WTC11 (cell line): ENCODE data around the gene YEATS2. TPM values are rescaled to one million over a fixed set of nuclear protein-coding genes. Genes with fewer than 3 reads are reported as not detected.

ENCODE experiments used
- ATAC-seq: fragments of 200-7000 bp; cut with Tn5 transposase; 2 replicates; pipeline ENCODE4 v1.10.0; 2021; ENCODE audit warnings: mild to moderate bottlenecking, moderate library complexity
- CTCF ChIA-PET: fragments of 300-600 bp; sonication (Branson Sonifier 250); formaldehyde crosslinking; loops from one replicate; lab custom pipeline; 2021; ENCODE audit warnings: antibody characterized with exemption; lab: Charles Lee
- POLR2A ChIA-PET: fragments of 350-600 bp; sonication (Branson Sonifier 250); formaldehyde crosslinking; loops from one replicate; lab custom pipeline; 2021; ENCODE audit warnings: antibody characterized with exemption; lab: Charles Lee
- DNase-seq: peaks from one replicate; pipeline ENCODE4 v3.0.0; 2021; ENCODE audit warnings: low spot score
- H3K27ac Mint-ChIP-seq: 2 replicates; pipeline ENCODE4 v1.8.0; 2021; ENCODE audit warnings: mixed read lengths
- H3K27me3 Mint-ChIP-seq: 2 replicates; pipeline ENCODE4 v1.8.0; 2021; ENCODE audit warnings: low read depth, mild to moderate bottlenecking, moderate library complexity, mixed read lengths
- H3K36me3 Mint-ChIP-seq: 2 replicates; pipeline ENCODE4 v1.8.0; 2021; ENCODE audit warnings: mixed read lengths
- H3K4me1 Mint-ChIP-seq: 2 replicates; pipeline ENCODE4 v1.8.0; 2022; ENCODE audit warnings: mixed read lengths
- H3K4me3 Mint-ChIP-seq: 2 replicates; pipeline ENCODE4 v1.8.0; 2021; ENCODE audit warnings: mild to moderate bottlenecking, moderate library complexity, mixed read lengths
- H3K9me3 Mint-ChIP-seq: 2 replicates; pipeline ENCODE4 v1.8.0; 2021; ENCODE audit warnings: mixed read lengths
- ATF1 ChIP-seq: sonication (generic); formaldehyde crosslinking; IDR thresholded peaks from 2 replicates; pipeline ENCODE4 v1.8.1; 2023; ENCODE audit warnings: mild to moderate bottlenecking, moderate library complexity, missing genetic modification reagents
- ATF2 ChIP-seq: sonication (generic); formaldehyde crosslinking; IDR thresholded peaks from 2 replicates; pipeline ENCODE4 v1.8.1; 2022; ENCODE audit warnings: low read depth, missing genetic modification reagents, borderline replicate concordance
- ERG ChIP-seq: fragments of 250-450 bp; sonication (Bioruptor Pico); IDR thresholded peaks from 2 replicates; pipeline ENCODE4 v1.8.0; 2021; ENCODE audit warnings: mild to moderate bottlenecking
- ESRRA ChIP-seq: sonication (generic); formaldehyde crosslinking; IDR thresholded peaks from 2 replicates; pipeline ENCODE4 v1.8.1; 2022; ENCODE audit warnings: mild to moderate bottlenecking, missing genetic modification reagents, borderline replicate concordance
- HMGXB4 ChIP-seq: sonication (generic); formaldehyde crosslinking; IDR thresholded peaks from 2 replicates; pipeline ENCODE4 v1.8.1; 2023; ENCODE audit warnings: mild to moderate bottlenecking, moderate library complexity, missing genetic modification reagents
- IRF2 ChIP-seq: sonication (generic); formaldehyde crosslinking; IDR thresholded peaks from 2 replicates; pipeline ENCODE4 v1.8.0; 2022; ENCODE audit warnings: low read depth, missing genetic modification reagents, borderline replicate concordance
- JUN ChIP-seq: sonication (generic); formaldehyde crosslinking; IDR thresholded peaks from 2 replicates; pipeline ENCODE4 v1.8.0; 2023; ENCODE audit warnings: mild to moderate bottlenecking, missing genetic modification reagents
- NFE2L1 ChIP-seq: sonication (generic); formaldehyde crosslinking; IDR thresholded peaks from 2 replicates; pipeline ENCODE4 v1.8.1; 2023; ENCODE audit warnings: missing genetic modification reagents
- NR1H2 ChIP-seq: sonication (generic); formaldehyde crosslinking; IDR thresholded peaks from 2 replicates; pipeline ENCODE4 v1.9.0; 2021; ENCODE audit warnings: mild to moderate bottlenecking, moderate library complexity, missing genetic modification reagents
- NR3C1 ChIP-seq: sonication (generic); formaldehyde crosslinking; conservative IDR thresholded peaks from 2 replicates; pipeline ENCODE4 v1.8.1; 2023; ENCODE audit warnings: low read depth, mild to moderate bottlenecking, missing genetic modification reagents
- SMAD4 ChIP-seq: sonication (generic); formaldehyde crosslinking; IDR thresholded peaks from 2 replicates; pipeline ENCODE4 v1.8.0; 2022; ENCODE audit warnings: mild to moderate bottlenecking, missing genetic modification reagents
- SP1 ChIP-seq: sonication (generic); formaldehyde crosslinking; conservative IDR thresholded peaks from 2 replicates; pipeline ENCODE4 v1.8.1; 2022; ENCODE audit warnings: missing genetic modification reagents
- TCF7 ChIP-seq: sonication (generic); formaldehyde crosslinking; IDR thresholded peaks from 2 replicates; pipeline ENCODE4 v1.8.0; 2022; ENCODE audit warnings: mild to moderate bottlenecking, low read depth, missing genetic modification reagents, moderate library complexity
- TEAD1 ChIP-seq: sonication (generic); formaldehyde crosslinking; IDR thresholded peaks from 2 replicates; pipeline ENCODE4 v1.8.0; 2022; ENCODE audit warnings: mild to moderate bottlenecking, missing genetic modification reagents
- TEAD4 ChIP-seq: sonication (generic); formaldehyde crosslinking; IDR thresholded peaks from 2 replicates; pipeline ENCODE4 v1.8.0; 2022; ENCODE audit warnings: mild to moderate bottlenecking, missing genetic modification reagents
- USF1 ChIP-seq: sonication (generic); formaldehyde crosslinking; IDR thresholded peaks from 2 replicates; pipeline ENCODE4 v1.8.0; 2022; ENCODE audit warnings: mild to moderate bottlenecking, missing genetic modification reagents
- ZMAT4 ChIP-seq: fragments of 250-450 bp; sonication (Bioruptor Pico); IDR thresholded peaks from 2 replicates; pipeline ENCODE4 v1.9.0; 2021; ENCODE audit warnings: mild to moderate bottlenecking
- ZNF121 ChIP-seq: sonication (generic); formaldehyde crosslinking; IDR thresholded peaks from 2 replicates; pipeline ENCODE4 v1.8.0; 2023; ENCODE audit warnings: missing genetic modification reagents
- ZNF425 ChIP-seq: fragments of 250-450 bp; sonication (Bioruptor Pico); conservative IDR thresholded peaks from 2 replicates; pipeline ENCODE4 v1.9.0; 2021; ENCODE audit warnings: mild to moderate bottlenecking
- total RNA-seq: library from RNA; stranded (reverse); gene quantifications from 3 replicates; pipeline ENCODE4 v1.2.3, GENCODE V29; 2021
- TF ChIP-seq, protein P1 (sequence below): sonication (generic); formaldehyde crosslinking; IDR thresholded peaks from 2 replicates; pipeline ENCODE4 v1.8.1; 2023; ENCODE audit warnings: mild to moderate bottlenecking, missing genetic modification reagents, moderate library complexity
- TF ChIP-seq, protein P2 (sequence below): sonication (generic); formaldehyde crosslinking; IDR thresholded peaks from 2 replicates; pipeline ENCODE4 v1.8.1; 2023; ENCODE audit warnings: mild to moderate bottlenecking, missing genetic modification reagents, borderline replicate concordance
- TF ChIP-seq, protein P3 (sequence below): sonication (generic); formaldehyde crosslinking; IDR thresholded peaks from 2 replicates; pipeline ENCODE4 v1.8.1; 2023; ENCODE audit warnings: mild to moderate bottlenecking, missing genetic modification reagents, moderate library complexity

YEATS2 gene
- total RNA-seq, 1 experiment from 2014 or later, result 42.5 TPM

DNA sequence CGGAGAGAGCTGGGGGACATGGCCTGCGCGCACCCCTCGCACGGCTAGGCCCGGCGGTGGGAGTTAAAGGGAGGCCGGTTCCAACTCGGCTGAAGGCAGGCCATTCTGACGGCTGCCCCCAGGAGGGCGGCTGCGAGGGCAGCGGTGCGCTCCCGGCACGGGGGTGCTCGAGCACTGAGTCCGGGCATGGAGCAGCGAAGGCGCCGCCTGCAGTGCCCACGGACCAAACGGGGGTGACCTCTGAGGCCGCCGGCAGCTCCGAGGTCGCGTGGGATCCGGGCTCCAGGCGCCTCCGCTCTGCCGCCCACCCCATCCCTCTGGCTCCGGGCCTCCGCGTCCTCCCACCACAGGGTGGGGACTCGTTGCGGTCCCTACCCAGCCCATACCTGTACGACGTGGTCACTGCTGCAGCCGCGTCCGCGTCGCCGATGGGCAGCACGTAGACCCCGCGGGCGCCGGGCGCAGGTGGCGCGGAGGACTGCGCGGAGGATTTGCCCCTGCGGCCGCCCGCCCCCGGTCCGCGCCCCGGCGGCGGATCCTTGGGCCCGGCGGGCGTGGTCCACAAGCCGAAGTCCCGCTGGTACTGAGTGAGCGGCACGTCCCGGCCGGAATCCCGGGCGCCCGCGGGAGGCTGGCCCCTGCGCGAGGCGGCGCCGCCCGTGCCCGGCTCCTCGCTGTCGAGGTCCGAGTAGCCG is 127.3 kb downstream of the YEATS2 start (continued):
- TF ChIP-seq HMGXB4 (peak; percentile 79), ZNF425 (CRISPR knock-in tag) (no peak), ZNF121 (CRISPR knock-in tag) (no peak), TEAD4 (CRISPR knock-in tag) (no peak), NR3C1 (CRISPR knock-in tag) (no peak), ATF2 (CRISPR knock-in tag) (no peak), SMAD4 (no peak), IRF2 (no peak), ZMAT4 (CRISPR knock-in tag) (no peak), TEAD1 (CRISPR knock-in tag) (no peak), NFE2L1 (no peak), ATF1 (CRISPR knock-in tag) (no peak), ESRRA (CRISPR knock-in tag) (no peak)
- TF ChIP-seq, protein P1, sequence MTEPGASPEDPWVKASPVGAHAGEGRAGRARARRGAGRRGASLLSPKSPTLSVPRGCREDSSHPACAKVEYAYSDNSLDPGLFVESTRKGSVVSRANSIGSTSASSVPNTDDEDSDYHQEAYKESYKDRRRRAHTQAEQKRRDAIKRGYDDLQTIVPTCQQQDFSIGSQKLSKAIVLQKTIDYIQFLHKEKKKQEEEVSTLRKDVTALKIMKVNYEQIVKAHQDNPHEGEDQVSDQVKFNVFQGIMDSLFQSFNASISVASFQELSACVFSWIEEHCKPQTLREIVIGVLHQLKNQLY (CRISPR knock-in tag), result no peak
- TF ChIP-seq, all 79 proteins: peak for 11

GRCh38 chr3:183825456-183826161 is 128.0 kb downstream of the YEATS2 start, which contains the start of gene MAP6D1:
Gene MAP6D1, minus strand, starts transcription at chr3:183825577. Its CDS starts 30 bp downstream, at chr3:183825547.
- peak within 1 kb of the TSS; percentile 77 for H3K27ac Mint-ChIP-seq
- ChIA-PET CTCF (interaction anchor here (1.0 to 3.9 kb wide), 6 partner anchors 11 to 740 kb away, joined by 3 to 23 read pairs (median 4); partner anchors contain the start of gene PARL), POLR2A (interaction anchor here (1.1 kb wide), 1 partner anchor 110 kb away, joined by 3 read pairs; no protein-coding TSS in a partner anchor)
- TF ChIP-seq USF1 (CRISPR knock-in tag) (peak; percentile 54; the same call in 1 of the 2 replicates), TCF7 (CRISPR knock-in tag) (no peak), SP1 (peak; percentile 89), ATF1 (CRISPR knock-in tag) (no peak), ERG (CRISPR knock-in tag) (no peak), NR1H2 (CRISPR knock-in tag) (no peak), JUN (no peak)
- TF ChIP-seq, protein P2, sequence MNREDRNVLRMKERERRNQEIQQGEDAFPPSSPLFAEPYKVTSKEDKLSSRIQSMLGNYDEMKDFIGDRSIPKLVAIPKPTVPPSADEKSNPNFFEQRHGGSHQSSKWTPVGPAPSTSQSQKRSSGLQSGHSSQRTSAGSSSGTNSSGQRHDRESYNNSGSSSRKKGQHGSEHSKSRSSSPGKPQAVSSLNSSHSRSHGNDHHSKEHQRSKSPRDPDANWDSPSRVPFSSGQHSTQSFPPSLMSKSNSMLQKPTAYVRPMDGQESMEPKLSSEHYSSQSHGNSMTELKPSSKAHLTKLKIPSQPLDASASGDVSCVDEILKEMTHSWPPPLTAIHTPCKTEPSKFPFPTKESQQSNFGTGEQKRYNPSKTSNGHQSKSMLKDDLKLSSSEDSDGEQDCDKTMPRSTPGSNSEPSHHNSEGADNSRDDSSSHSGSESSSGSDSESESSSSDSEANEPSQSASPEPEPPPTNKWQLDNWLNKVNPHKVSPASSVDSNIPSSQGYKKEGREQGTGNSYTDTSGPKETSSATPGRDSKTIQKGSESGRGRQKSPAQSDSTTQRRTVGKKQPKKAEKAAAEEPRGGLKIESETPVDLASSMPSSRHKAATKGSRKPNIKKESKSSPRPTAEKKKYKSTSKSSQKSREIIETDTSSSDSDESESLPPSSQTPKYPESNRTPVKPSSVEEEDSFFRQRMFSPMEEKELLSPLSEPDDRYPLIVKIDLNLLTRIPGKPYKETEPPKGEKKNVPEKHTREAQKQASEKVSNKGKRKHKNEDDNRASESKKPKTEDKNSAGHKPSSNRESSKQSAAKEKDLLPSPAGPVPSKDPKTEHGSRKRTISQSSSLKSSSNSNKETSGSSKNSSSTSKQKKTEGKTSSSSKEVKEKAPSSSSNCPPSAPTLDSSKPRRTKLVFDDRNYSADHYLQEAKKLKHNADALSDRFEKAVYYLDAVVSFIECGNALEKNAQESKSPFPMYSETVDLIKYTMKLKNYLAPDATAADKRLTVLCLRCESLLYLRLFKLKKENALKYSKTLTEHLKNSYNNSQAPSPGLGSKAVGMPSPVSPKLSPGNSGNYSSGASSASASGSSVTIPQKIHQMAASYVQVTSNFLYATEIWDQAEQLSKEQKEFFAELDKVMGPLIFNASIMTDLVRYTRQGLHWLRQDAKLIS (CRISPR knock-in tag), result no peak
- TF ChIP-seq, protein P3, sequence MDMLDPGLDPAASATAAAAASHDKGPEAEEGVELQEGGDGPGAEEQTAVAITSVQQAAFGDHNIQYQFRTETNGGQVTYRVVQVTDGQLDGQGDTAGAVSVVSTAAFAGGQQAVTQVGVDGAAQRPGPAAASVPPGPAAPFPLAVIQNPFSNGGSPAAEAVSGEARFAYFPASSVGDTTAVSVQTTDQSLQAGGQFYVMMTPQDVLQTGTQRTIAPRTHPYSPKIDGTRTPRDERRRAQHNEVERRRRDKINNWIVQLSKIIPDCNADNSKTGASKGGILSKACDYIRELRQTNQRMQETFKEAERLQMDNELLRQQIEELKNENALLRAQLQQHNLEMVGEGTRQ (CRISPR knock-in tag), result no peak

More at GRCh38 chr3:183825456-183826161, 128.0 kb downstream of the YEATS2 start, which contains the start of gene MAP6D1:
- Mint-ChIP-seq H3K36me3 (no peaks in the 10 kb centered on the region; the same call in 1 of the 2 replicates), H3K4me3 (peak within 1 kb of the TSS; percentile 73), H3K9me3 (no peaks in the 10 kb centered on the region), H3K27me3 (peaks cover 12% of the 10 kb centered on the region), H3K4me1 (peaks cover 27% of the 10 kb centered on the region)
- peak; percentile 80 for DNase-seq
- peak; percentile 81 for ATAC-seq
